GM04504 (cell line): ENCODE results near the gene SYNE1.
"Not testable (repeated sequence)": the region's sequence is repeated elsewhere in the genome, so short reads cannot be mapped to it uniquely, and the experiment has no call there.

Experiments
- DNase-seq: peaks from one replicate; pipeline ENCODE4 v3.0.0-alpha.2; 2012; ENCODE audit warnings: low read depth

SYNE1 gene

DNA sequence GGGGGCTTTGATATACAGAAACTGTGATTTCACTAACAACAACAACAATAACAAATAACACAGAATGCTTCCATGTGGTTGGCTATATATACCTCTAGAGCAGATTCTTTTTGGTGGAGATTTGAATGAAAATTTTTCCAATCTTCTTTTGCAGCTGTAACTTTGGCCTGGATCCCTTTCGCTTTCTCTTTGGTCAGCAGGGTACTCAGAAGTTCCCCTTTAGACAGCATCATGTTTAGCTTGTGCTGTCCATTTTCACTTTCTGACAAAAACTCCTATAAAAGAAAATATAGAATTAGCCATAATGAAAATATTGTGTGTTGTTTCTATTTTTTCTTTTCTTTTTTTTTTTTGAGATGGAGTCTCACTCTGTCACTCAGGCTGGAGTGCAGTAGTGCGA is 264.2 kb downstream of the SYNE1 start:
- no peak for DNase-seq

- no peak for DNase-seq
Measured at GRCh38 chr6:152371775-152372174, 265.4 kb downstream of the SYNE1 start.

DNA sequence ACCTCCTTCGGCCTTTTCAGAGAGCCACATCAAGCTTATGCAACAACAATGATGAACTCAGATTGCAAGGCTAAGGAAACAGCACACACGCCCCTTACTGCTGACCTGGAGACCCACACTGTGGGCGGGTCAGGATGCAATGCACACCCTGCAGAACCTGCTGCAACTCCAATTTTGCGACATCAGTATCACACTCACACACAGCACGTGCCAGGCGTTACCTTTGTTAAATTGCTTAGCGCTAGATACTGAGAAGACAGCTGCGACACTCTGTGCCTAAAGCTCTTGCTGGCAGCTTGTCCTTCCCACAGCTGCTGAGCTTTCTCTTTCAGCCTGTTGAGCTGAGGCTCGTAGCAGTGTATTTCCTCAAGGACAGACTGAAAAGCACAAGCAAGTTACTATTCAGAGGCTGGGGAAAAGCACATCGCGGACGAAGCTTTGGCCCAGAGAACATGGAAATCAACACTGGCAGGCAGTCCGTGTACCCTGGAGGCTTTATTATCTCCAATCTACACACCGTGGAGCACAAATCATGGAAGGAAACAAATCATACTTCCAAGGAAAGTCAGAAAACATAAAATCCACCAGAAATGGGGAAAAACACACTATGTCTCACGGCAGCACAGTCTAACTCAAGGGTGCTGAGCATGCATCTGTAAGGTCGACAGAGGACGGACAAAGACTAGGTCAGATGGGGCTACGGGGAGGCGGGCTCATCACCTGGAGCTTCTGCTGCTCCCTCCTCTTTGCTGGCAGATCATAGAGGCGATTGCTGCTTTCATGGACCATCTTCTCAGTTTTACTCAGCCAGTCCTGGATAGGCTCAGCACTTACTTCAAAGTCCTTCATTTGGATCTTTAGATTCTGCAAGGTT is 268.2 kb downstream of the SYNE1 start:
- DNase-seq, result no peak

GRCh38 chr6:152364866-152365265 is 272.3 kb downstream of the SYNE1 start:
- DNase-seq, result no peak

DNA sequence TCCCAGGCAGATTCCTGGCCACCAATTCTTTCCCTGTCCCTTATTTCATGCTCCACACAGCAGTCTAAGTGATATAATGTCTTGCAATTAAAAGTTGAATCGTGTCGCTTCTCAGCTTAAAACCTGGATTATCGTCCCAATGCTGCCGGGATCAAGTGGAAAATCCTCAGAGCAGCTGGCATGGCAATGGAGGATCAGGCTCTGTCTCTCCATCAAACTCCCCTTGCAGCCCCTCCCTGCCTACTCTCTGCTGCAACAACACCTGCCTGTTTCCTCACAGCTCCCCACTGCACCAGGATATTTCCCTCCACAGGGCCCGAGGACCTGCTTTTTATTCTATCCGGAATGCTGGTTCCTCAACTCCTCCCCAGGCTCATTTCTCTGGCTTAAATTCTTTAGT is 277.1 kb downstream of the SYNE1 start:
- no peak for DNase-seq

GRCh38 chr6:152356662-152357061 is 280.5 kb downstream of the SYNE1 start:
- no peak for DNase-seq

DNA sequence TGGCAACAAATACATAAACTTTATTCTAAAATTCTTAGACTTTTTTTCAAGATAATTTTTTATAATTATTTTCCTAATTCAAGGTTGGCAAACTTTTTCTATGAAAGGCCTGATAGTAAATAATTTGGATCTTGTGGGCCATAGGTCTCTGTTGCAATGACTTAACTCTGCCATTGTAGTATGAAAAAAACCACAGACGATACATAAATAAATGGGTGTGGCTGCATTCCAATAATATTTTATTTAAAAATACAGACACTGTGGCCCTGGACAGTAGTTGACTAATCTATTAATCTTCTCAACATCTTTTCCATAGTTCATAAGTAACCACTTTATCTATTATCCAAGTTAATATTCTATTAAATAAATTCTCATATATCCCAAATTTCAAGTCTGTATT is 281.1 kb downstream of the SYNE1 start:
- no peak for DNase-seq

DNA sequence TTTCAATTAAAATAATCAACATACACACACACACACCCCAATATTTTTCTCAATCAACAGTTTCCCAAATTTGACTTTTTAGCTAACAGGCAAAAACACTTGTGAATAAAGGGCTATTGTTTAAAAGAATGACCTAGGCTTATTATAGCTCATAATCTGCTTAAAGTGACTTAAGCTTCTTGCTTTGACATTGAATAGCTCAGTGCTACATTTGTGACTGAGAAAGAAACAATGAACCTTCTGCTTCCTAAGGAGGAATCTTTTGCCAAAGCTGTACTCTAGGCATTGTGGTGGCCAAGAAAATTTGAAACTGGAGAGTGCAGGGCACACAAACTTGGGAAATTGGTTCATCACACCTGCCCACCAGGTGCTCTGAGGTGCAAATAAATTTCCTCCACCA is 282.0 kb downstream of the SYNE1 start:
- no peak for DNase-seq

DNA sequence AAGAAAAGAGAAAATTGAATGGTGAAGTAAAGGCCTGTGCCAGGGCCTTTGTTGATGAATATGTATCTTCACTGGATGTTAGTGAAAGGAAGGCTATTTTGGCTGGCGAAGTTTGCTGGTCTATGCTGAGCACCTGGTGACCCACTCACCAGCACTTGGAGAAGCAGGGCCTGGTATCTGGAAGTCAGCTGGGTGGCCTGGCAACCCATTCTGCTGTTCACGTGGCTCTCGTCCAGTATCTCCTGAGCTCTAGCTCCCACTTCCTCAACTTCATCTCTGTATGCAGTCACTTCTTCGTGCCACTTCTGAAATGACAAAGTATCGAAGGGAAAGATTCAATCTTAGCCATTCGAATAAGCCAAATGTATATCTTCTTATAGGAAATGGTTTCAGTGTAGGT is 283.7 kb downstream of the SYNE1 start:
- no peak for DNase-seq

GRCh38 chr6:152351742-152352141 is 285.4 kb downstream of the SYNE1 start:
- no peak for DNase-seq

GRCh38 chr6:152351110-152351509 is 286.1 kb downstream of the SYNE1 start:
- DNase-seq, result no peak

DNA sequence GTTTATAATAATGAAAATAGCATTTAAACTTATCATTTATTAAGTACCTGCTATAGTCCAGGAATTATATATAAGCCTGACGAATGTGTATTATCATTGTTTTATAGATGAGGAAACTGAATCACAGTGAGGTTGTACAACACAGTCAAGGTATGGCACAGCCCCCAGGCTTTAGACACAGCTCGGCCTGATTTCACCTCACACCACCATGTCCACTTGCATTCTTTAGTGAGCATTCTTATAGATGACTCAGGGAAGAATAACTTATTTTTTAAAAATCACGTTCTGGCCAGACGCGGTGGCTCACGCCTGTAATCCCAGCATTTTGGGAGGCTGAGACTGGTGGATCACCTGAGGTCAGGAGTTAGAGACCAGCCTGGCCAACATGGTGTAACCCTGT is 289.0 kb downstream of the SYNE1 start:
- DNase-seq, result no peak

- DNase-seq, result no peak
Measured at GRCh38 chr6:152343735-152344360, 293.3 kb downstream of the SYNE1 start.

DNA sequence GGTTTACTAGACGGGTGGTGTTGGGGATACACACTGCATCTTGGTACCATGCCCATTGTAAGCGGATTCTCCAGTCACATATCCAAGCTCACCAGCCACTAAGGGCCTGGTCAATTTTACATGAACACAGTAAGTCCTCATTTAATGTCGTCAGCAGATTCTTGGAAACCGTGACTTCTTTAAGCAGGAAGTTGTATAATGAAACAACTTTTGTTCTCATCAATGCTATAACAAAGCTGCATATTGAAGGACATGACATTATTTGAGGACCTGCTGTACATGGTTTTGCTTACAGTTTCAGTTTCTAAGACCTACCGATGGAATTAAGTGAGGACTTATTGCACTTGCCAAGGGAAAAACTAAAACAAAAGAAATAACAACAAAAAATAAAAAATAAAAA is 295.6 kb downstream of the SYNE1 start:
- no peak for DNase-seq

DNA sequence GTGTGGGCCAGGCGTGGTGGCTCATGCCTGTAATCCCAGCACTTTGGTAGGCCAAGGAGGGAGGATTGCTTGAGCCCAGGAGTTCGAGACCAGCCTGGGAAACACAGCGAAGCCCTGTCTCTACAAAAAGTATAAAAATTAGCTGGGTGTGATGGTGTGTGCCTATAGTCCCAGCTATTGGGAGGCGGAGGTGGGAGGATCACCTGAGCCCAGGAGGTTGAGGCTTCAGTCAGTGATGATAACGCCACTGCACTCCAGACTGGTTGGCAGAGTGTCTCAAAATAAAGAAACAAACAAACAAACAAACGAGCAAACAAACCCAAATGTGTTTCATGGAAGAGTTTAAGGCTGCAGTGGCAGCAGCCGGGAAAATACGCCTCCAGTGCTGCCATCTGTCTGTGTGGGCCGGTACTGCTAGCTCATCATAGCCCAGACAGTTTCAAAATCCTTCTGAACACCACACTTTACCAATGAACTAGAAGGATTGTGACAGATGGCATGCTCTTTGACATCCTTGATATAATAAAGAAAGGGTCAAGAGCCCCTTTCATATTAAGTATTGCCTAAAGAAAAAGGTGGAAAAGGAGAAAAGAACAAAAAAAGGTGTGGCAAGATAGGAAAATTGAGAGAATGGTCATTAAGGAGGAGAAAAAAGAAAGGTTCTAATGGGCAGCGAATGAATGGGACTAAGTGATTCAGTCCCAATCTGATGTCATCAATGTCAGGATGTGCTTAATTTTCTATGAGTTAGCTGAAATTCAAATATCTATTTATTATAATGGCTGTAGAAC is 298.6 kb downstream of the SYNE1 start:
- DNase-seq, result no peak

DNA sequence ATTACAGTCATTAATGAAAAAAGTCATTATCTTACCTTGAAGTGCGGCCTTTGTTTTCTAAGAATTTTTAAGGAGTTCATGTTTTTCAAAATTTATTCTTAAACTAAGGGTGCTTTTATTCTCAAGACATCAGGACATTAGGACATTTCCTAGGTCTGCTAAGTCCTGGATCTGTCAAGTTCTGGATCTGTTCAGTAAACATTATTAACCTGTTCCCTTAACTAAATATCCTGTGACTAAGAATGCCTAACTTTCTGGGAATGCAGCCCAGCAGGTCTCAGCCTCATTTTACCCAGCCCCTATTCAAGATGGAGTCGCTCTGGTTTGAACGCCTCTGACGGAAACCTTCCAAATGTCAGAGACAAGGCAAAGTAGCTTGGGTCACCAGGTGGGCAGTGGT is 302.6 kb downstream of the SYNE1 start:
- no peak for DNase-seq

GRCh38 chr6:152330961-152331360 is 306.2 kb downstream of the SYNE1 start:
- DNase-seq, result no peak

- no peak for DNase-seq
Measured at GRCh38 chr6:152329638-152330448, 307.3 kb downstream of the SYNE1 start.

GRCh38 chr6:152328200-152328599 is 309.0 kb downstream of the SYNE1 start:
- DNase-seq, result not testable (repeated sequence)

- DNase-seq, result no peak
Measured at GRCh38 chr6:152323376-152323775, 313.8 kb downstream of the SYNE1 start.

DNA sequence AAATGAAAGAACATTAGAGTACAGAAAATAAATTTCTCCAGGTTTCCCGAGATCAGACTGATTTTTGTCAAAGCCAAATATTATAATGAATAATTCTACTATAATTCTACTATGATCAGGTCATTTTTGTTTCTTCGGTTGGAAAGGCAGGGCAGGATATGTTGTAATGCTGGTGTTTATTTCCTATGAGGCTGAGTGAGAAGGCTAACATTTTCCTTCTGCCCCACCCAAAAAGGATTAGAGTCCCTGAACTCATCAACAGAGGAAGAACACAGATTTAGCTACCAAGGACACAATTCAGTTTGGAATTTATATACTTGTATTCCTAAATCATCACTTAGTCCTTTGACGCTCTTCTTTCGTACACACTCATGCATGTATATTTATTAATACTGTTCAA is 318.9 kb downstream of the SYNE1 start:
- no peak for DNase-seq

- DNase-seq, result peak; percentile 54
Measured at GRCh38 chr6:152316024-152316423, 321.1 kb downstream of the SYNE1 start.
